ENCODE measurements around the gene ADGRG3. TPM values are rescaled to one million over a fixed set of nuclear protein-coding genes. Genes with fewer than 3 reads are reported as not detected.

Gene ADGRG3
- total and polyA plus RNA-seq, 2 experiments from 2014 or later: not detected

DNA sequence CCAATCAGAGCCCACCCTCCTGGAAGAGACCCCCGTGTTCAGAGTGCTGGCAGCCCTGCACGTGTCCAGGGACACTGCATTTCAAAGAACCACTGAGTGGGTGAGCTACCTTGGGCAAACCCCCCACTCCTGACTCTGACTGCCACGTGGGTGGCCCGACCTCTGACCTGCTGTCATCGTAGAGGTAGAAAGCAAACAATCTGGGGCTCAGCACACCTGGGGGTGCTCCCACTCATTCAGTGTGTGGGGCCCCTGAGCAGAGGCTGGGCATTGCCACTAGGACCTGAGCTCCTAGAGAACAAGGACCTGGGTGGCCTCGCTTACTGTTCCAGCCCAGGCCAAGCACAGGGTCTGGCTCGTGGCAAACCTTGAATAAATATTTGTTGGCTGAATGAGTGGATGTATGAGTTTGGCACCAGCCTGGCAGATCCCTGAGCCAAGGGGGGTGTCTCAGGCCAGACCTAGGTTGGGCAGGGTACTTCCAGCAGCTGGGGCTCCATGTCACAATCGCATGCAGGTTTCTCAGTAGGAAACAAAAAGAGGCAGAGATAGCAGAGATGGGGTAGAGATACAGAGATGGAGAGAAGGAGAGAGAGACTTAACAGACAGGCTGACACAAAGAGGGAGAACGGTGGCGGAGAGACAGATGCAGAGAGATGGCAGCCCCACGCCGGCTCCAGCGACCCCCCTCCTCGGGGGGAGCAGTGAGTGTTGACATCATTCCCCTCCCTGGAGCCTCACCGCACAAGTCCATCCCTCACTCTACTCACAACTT is 21.1 kb downstream of the ADGRG3 start:
- Histone ChIP-seq H3K4me3 (no peak overlapping the region), H3K4me2 (no peak overlapping the region), H3K27ac (ENCODE audit: low read depth) (no peak overlapping the region), H2AFZ (no peak overlapping the region), H4K20me1 (replicated peaks; ENCODE audit: insufficient read depth) (no peaks in the 10 kb centered on the region), H3K27me3 (ENCODE audit: insufficient read depth) (no peaks in the 10 kb centered on the region), H3K36me3 (ENCODE audit: insufficient read depth) (no peaks in the 10 kb centered on the region), H3K4me1 (ENCODE audit: insufficient read depth) (no peaks in the 10 kb centered on the region), H3F3A (replicated peaks; ENCODE audit: low read depth) (no peaks in the 10 kb centered on the region), H3K9me2 (ENCODE audit: insufficient read depth) (no peaks in the 10 kb centered on the region), H3K79me2 (replicated peaks; ENCODE audit: insufficient read depth) (no peaks in the 10 kb centered on the region)
- Mint-ChIP-seq H3K4me1 (peaks cover 12% of the 10 kb centered on the region), H3K4me3 (no peak overlapping the region; the same call in 2 of the 3 replicates), H3K27me3 (ENCODE audit: insufficient read depth, low read depth, poor library complexity) (peaks cover 6% of the 10 kb centered on the region), H3K9me3 (no peaks in the 10 kb centered on the region), H3K27ac (no peak overlapping the region), H3K36me3 (ENCODE audit: low read depth) (no peaks in the 10 kb centered on the region)
- DNase-seq (ENCODE audit: low spot score) (no peak), ATAC-seq (no peak)
- TF ChIP-seq ZNF331 (CRISPR knock-in tag; IDR thresholded peaks at IDR 0.05; ENCODE audit: low read depth): no peak
- TF ChIP-seq POLR2AphosphoS5 (IDR thresholded peaks at IDR 0.05; ENCODE audit: low read depth): no peak
- no peak for TF ChIP-seq STAT1 (IDR thresholded peaks at IDR 0.05; ENCODE audit: unreplicated experiment)
- no peak for TF ChIP-seq CREB1 (CRISPR knock-in tag; IDR thresholded peaks at IDR 0.05; ENCODE audit: low read depth)
- TF ChIP-seq JUNB (IDR thresholded peaks at IDR 0.05; ENCODE audit: unreplicated experiment): no peak
- TF ChIP-seq, protein P1, sequence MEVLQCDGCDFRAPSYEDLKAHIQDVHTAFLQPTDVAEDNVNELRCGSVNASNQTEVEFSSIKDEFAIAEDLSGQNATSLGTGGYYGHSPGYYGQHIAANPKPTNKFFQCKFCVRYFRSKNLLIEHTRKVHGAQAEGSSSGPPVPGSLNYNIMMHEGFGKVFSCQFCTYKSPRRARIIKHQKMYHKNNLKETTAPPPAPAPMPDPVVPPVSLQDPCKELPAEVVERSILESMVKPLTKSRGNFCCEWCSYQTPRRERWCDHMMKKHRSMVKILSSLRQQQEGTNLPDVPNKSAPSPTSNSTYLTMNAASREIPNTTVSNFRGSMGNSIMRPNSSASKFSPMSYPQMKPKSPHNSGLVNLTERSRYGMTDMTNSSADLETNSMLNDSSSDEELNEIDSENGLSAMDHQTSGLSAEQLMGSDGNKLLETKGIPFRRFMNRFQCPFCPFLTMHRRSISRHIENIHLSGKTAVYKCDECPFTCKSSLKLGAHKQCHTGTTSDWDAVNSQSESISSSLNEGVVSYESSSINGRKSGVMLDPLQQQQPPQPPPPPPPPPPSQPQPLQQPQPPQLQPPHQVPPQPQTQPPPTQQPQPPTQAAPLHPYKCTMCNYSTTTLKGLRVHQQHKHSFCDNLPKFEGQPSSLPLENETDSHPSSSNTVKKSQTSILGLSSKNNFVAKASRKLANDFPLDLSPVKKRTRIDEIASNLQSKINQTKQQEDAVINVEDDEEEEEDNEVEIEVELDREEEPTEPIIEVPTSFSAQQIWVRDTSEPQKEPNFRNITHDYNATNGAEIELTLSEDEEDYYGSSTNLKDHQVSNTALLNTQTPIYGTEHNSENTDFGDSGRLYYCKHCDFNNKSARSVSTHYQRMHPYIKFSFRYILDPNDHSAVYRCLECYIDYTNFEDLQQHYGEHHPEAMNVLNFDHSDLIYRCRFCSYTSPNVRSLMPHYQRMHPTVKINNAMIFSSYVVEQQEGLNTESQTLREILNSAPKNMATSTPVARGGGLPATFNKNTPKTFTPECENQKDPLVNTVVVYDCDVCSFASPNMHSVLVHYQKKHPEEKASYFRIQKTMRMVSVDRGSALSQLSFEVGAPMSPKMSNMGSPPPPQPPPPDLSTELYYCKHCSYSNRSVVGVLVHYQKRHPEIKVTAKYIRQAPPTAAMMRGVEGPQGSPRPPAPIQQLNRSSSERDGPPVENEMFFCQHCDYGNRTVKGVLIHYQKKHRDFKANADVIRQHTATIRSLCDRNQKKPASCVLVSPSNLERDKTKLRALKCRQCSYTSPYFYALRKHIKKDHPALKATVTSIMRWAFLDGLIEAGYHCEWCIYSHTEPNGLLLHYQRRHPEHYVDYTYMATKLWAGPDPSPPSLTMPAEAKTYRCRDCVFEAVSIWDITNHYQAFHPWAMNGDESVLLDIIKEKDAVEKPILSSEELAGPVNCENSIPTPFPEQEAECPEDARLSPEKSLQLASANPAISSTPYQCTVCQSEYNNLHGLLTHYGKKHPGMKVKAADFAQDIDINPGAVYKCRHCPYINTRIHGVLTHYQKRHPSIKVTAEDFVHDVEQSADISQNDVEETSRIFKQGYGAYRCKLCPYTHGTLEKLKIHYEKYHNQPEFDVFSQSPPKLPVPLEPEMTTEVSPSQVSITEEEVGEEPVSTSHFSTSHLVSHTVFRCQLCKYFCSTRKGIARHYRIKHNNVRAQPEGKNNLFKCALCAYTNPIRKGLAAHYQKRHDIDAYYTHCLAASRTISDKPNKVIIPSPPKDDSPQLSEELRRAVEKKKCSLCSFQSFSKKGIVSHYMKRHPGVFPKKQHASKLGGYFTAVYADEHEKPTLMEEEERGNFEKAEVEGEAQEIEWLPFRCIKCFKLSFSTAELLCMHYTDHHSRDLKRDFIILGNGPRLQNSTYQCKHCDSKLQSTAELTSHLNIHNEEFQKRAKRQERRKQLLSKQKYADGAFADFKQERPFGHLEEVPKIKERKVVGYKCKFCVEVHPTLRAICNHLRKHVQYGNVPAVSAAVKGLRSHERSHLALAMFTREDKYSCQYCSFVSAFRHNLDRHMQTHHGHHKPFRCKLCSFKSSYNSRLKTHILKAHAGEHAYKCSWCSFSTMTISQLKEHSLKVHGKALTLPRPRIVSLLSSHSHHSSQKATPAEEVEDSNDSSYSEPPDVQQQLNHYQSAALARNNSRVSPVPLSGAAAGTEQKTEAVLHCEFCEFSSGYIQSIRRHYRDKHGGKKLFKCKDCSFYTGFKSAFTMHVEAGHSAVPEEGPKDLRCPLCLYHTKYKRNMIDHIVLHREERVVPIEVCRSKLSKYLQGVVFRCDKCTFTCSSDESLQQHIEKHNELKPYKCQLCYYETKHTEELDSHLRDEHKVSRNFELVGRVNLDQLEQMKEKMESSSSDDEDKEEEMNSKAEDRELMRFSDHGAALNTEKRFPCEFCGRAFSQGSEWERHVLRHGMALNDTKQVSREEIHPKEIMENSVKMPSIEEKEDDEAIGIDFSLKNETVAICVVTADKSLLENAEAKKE (CRISPR knock-in tag; IDR thresholded peaks at IDR 0.05): no peak
- TF ChIP-seq, protein P2, sequence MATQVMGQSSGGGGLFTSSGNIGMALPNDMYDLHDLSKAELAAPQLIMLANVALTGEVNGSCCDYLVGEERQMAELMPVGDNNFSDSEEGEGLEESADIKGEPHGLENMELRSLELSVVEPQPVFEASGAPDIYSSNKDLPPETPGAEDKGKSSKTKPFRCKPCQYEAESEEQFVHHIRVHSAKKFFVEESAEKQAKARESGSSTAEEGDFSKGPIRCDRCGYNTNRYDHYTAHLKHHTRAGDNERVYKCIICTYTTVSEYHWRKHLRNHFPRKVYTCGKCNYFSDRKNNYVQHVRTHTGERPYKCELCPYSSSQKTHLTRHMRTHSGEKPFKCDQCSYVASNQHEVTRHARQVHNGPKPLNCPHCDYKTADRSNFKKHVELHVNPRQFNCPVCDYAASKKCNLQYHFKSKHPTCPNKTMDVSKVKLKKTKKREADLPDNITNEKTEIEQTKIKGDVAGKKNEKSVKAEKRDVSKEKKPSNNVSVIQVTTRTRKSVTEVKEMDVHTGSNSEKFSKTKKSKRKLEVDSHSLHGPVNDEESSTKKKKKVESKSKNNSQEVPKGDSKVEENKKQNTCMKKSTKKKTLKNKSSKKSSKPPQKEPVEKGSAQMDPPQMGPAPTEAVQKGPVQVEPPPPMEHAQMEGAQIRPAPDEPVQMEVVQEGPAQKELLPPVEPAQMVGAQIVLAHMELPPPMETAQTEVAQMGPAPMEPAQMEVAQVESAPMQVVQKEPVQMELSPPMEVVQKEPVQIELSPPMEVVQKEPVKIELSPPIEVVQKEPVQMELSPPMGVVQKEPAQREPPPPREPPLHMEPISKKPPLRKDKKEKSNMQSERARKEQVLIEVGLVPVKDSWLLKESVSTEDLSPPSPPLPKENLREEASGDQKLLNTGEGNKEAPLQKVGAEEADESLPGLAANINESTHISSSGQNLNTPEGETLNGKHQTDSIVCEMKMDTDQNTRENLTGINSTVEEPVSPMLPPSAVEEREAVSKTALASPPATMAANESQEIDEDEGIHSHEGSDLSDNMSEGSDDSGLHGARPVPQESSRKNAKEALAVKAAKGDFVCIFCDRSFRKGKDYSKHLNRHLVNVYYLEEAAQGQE (IDR thresholded peaks at IDR 0.05; ENCODE audit: unreplicated experiment): no peak
- no peak for TF ChIP-seq ZNF114 (CRISPR knock-in tag; IDR thresholded peaks at IDR 0.05)

Data from GM23338 (cell line).